Central memory CD4-positive, alpha-beta T cell (primary cell): Measurements from ENCODE around the gene ARHGEF19.
A peak's percentile ranks its signal among the peaks of the same experiment; 100 is the strongest.
"Not testable (repeated sequence)": the region's sequence is repeated elsewhere in the genome, so short reads cannot be mapped to it uniquely, and the experiment has no call there.

Source experiments
- DNase-seq: peaks from one replicate; pipeline ENCODE4 v3.0.0; 2022

The ARHGEF19 gene

GRCh38 chr1:16178596-16179497, 33.6 kb downstream of the ARHGEF19 start:
- no peak for DNase-seq

- DNase-seq, result no peak
Observed at GRCh38 chr1:16177306-16177705, 35.1 kb downstream of the ARHGEF19 start.

DNA sequence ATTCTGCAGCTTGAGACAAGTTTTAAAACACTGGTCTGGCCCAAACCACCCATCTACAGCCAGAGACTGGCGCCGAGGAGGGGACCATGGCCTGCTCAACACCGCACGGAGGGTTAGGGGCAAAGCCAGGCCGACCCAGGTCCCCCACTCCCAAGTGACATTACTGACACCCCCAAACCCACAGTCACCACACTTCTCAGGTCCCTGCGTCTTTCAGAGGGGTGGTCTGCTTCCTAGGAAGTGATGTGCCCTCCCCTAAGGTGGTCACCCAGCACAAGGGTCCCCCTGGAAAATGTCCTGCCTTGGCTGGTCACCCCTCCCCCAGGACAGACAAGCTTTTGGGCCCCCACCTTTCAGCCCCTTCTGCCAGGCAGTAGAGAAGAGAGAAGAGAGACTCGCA, 35.8 kb downstream of the ARHGEF19 start:
- DNase-seq, result no peak

DNA sequence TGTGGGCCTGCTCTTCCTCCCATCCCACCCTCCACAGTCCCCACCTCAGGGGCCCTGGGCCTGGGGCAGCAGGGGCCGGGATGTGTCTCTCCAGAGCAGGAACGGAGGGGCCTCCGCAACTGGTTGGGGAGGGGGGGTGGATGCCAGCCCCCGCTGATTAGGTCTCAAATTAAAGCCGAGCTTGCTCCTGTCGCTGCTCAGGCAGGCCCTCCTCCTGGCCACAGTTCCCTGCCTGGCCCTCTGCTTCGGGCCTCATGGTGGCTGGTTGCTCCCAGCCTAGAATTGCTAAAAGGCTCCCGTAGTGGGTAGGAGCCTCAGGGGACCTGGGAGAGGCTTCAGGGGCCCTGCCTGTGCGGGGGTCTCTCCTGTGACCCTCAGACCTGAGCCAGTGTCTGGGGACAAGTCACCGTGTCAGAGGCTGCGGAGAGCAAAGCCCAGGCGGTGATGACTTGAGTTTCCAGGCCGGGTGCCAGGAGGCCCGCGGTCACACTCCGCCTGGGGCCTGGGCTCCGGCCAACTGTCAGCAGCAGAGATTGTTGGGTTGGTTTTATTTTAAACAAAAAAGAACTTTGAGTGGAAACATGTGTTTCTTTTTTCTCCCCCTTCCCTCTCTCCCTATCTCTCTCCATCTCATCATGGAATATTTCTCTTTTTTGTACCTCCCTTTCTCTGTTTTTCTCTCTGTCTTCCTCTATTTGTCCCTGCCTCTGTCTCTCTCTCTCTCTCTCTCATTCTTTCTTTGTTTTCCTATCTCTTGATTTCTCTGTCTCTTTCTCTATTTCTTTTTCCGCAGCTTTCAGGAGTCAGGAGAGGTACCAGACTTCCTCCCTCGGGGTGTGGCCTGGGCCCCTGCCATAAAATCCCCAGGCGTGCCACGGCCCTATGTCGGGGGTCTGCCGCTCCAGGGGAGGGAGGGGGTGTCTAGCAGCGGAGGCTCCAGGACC, 36.6 kb downstream of the ARHGEF19 start:
- DNase-seq, result no peak

DNA sequence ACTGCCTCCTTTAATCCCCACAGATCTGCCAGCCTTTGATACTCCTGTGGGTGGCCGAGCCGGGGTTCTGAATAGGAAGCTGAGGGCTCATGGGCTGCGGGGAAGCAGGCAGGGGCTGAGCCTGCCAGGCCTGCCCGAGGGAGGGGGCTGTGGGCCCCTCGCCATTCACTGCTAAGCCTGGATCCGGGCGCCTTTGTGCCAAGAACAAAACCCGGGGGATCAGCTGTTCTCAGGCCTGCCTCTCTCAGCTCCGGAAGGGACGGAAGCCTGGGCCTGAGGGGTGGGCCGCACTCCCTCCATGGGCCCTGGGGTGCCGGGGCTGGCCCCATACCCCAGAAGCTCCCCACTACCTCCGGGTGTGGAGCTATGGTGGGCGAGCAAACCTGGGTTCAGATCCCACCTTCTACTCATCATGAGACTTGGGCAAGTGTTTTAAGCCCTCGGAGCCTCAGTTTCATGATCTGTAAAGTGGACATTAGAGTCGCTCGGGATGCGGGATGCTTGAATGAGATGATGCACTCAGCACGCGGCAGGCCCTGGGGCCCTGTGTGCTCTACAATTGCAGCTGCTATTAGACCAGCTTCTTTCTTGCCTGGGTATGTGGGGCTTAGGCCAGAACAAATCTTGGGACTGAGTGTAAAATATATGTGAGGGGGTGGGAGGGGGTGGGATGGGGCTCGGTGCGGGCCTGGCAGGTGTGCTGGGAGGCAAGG, 37.4 kb downstream of the ARHGEF19 start:
- no peak for DNase-seq

DNA sequence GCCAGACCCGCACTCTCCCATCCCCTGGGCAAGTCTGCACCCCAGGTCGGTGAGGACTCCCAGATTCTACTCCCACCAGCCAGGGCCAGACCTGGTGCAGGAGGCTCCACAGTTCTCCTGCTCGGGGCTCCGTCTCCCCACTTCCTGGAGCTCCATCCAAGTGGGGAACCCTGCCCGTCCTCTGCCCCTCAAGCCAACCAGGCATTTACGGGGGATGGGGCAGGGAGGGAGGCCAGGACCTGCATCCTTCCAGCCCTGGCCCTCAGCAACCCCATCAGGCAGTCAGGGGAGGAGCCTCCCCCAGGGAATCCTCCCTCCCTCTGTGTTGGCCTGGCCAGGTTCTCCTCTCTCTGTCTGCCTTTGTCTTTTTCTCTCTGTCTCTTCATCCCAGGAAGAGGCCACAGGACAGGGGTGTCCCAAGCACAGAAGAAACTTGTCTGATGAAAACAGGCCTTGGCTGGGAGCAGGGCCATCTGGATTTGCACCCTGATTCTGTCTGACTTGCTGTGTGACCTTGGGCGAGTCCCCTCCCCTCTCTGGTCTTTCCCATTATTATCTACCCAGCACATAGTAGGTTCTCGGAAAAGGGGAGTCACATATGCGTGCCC, 38.1 kb downstream of the ARHGEF19 start:
- DNase-seq, result no peak

- DNase-seq, result no peak
Observed at GRCh38 chr1:16173447-16174260, 38.8 kb downstream of the ARHGEF19 start.

DNA sequence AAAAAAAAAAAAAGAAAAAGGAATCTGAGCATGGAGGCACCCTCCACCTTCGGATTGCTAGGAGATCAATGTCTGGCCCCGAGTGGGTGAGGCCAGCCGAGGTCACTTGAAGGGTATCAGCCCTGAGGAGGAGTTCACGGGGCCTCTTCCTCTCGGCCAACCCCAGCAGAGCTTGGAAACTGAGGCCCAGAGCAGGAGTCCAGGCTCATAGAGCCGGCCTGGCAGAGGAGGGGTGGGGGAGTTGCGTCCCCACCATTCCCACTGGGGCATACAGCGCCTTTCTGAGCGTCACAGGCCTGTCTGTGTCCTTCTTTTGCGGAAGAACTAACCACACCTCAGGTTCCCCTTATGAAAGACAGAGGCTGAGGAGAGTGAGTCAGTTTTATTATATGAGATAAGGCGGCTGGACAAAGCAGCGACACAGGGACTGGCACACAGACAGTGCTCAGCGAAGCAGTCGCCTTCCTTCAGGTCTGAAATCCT, 39.4 kb downstream of the ARHGEF19 start:
- no peak for DNase-seq

- DNase-seq, result no peak
Observed at GRCh38 chr1:16172218-16172830, 40.1 kb downstream of the ARHGEF19 start.

- no peak for DNase-seq
Observed at GRCh38 chr1:16171314-16172151, 40.9 kb downstream of the ARHGEF19 start.

DNA sequence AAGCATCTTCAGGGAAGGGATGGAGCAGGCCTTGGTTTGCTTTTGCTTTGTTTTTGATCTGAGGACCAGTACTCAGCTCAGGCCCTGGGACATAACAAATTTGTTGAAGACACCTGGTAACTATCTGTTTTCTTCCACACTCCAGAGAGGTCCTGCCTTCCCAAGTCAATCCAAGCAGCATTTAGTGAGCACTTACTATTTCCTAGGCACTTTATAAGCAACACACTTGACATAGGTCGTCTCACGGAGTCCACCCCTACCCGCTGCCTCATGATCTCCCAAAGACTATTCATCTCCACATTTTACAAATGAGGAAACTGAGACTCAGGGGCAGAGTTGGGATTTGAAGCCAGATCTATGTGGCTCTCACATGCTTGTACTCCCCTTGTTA, 42.2 kb downstream of the ARHGEF19 start:
- DNase-seq, result no peak

- no peak for DNase-seq
Observed at GRCh38 chr1:16168622-16169360, 43.7 kb downstream of the ARHGEF19 start.

GRCh38 chr1:16168144-16168495, 44.3 kb downstream of the ARHGEF19 start:
- DNase-seq, result not testable (repeated sequence)

DNA sequence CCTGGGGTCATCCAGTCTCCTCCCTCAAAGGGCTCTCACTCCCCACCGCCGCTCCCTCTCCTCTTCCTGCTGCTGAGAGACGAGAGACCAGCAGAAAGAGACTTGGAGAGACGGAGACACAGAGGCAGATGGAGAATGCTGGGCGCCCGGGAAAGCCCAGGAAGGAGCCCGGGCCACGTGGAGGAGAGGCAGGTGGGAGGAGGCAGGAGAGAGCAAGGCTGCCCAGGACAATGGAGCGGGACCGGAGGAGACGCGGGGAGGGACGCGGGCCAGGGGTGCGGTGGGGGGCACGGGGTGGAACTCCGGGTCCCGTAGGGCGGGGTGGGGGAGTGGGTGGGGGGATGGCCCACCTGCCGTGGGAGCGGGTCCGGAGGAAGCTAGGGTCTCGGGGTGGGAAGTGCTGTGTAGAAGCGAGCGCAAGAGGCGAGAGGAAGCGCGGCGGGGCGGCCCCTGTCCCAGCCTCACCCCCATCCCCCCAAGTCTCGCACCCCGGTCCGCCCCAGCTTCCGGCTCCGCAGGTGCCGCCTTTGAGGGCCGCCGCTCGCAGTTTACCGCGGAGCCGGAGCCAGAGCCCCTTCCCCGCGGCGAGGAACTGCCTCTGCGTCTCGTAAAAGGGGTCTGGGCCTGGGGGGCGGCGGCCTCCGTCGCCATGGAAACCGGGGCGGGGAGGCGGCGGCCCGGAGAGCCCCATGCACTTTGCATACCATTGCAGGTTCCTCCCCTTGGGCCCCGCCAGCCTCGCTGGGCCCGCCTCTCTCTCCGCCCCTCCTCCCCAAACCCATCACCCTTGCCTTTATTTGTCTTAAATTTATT, 44.9 kb downstream of the ARHGEF19 start:
- DNase-seq, result peak; percentile 67

DNA sequence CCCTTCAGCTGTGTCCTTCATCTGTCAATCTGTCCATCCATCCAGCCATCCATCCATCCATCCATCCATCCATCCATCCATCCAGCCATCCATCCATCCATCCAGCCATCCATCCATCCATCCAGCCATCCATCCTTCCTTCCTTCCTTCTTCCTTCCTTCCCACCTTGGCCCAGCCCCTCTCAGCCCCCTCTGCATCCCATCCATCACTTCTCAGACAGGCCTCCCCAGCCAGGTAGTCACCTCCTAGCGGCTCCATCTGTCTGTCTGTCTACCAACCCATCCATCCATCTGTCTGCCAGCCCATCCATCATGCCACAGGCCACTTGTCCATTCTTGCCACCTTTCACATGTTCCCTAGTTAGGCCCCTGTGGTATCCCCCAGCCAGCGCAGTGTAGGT, 46.3 kb downstream of the ARHGEF19 start:
- DNase-seq, result no peak

DNA sequence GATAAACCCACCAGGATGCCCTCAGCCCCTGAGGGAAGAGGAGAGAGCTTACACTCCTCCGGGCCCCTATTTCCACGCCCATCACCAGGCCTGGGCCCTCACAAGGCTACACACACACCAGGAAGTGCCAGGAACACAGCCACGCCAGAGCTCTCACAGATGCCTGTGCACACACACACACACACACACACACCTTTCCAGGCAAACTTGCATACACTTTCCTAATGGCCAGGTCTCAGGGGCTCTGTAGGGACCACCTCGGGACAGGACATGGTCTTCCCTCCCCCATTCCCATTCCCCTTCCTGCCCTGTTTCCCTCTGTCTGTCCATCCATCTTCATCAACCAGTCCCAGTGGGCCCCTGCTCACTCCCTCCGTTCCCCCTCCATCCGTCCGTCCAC, 46.9 kb downstream of the ARHGEF19 start:
- DNase-seq, result no peak

GRCh38 chr1:16165073-16165364, 47.4 kb downstream of the ARHGEF19 start:
- no peak for DNase-seq

DNA sequence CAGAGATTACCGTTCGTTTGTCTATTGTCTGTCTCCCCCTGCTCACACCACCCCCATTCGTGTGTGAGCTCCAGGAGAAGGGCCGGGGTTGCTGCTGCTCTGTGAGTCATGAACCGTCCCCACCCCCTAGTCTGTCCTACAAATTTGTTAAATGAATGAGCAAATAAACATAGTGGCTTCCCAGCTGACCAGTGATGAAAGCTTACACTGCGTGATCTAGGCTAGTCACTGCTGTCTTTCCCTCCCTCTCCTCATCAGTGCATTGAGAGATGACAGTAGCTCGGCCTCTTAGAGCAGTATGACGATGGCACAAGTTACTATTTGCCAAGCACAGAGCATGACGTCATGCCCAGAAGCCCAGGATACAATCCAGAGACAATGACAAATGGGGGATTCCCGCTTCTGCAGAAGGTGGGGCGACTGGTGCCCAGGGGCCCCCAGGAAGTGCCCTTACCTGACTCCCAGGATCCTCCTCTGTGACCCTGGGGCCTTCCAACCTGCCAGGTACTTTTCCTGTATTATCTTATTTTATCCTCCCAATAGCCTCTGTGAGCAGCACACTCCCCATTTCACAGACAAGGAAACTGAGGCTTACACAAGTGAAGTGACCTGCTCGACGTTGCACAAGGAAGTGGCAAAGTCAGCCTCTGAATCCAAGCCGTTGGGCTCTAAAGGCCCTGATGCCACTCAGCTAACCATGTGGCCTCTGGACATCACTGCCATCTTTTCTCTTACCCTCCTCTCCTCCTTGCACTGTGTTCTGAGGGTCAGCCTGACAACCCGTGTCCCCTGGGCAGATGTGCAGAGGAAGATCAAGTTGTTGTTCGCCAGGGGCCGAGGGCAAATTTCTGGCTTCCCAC, 48.0 kb downstream of the ARHGEF19 start:
- no peak for DNase-seq
